BLaER1 treated with 17β-estradiol and CSF1 and Interleukin-3, amounts not matched to agents 10 nM and 100 nM (cell line): ENCODE data around the gene CNOT8.
A peak's percentile ranks its signal among the peaks of the same experiment; 100 is the strongest.
"Not testable (repeated sequence)": the region's sequence is repeated elsewhere in the genome, so short reads cannot be mapped to it uniquely, and the experiment has no call there.

Source experiments
- H3K27ac ChIP-seq, 11 experiments: shearing (Covaris generic); formaldehyde crosslinking; 2 replicates each; pipeline ENCODE4 v1.8.1; 2022
- H3K27me3 ChIP-seq, 11 experiments: shearing (Covaris generic); formaldehyde crosslinking; 2 replicates each; pipeline ENCODE4 v1.8.1; 2022
- H3K36me3 ChIP-seq, 11 experiments: shearing (Covaris generic); formaldehyde crosslinking; 2 replicates each; pipeline ENCODE4 v1.8.1; 2022
- H3K4me1 ChIP-seq, 10 experiments: shearing (Covaris generic); formaldehyde crosslinking; 2 replicates each; pipeline ENCODE4 v1.8.1; 2022
- H3K4me2 ChIP-seq, 11 experiments: shearing (Covaris generic); formaldehyde crosslinking; 2 replicates each; pipeline ENCODE4 v1.8.1; 2022
- H3K4me3 ChIP-seq, 10 experiments: shearing (Covaris generic); formaldehyde crosslinking; 2 replicates each; pipeline ENCODE4 v1.8.1; 2022
- H3K9ac ChIP-seq, 11 experiments: shearing (Covaris generic); formaldehyde crosslinking; 2 replicates each; pipeline ENCODE4 v1.8.1; 2022
- H3K9me3 ChIP-seq, 11 experiments: shearing (Covaris generic); formaldehyde crosslinking; replicated peaks in 1 of 11; 2 replicates each; pipeline ENCODE4 v1.8.1; 2022
- H4K20me1 ChIP-seq, 11 experiments: shearing (Covaris generic); formaldehyde crosslinking; 2 replicates each; pipeline ENCODE4 v1.8.1; 2022
- Cebpa-rat ChIP-seq, 11 experiments: shearing (Covaris generic); IDR thresholded peaks; 2 replicates each; pipeline ENCODE4 v1.8.1; 2022

The CNOT8 gene

DNA sequence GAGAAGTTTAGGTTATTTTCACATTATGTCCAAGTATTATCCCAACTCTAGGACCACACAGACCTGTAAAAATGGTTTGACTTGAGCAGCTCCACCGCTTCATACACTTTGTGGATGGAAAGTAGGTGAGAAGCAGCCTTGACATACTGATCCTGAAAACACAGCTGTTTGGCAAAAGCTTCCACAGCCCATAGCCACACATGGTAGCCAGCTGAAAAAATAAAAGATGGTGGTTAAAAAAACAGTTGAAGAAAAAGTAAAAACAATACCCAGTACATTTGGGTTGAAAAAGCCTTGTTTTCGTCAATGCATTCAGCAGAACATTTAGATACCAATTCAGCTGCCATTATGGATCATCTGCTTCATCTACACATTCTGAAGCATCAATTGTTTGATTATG is 42.8 kb downstream of the CNOT8 start:
- no peak for TF ChIP-seq Cebpa-rat (IDR thresholded peaks at IDR 0.05)
- Histone ChIP-seq H3K9me3 (no peaks in the 10 kb centered on the region), H3K4me1 (no peaks in the 10 kb centered on the region), H4K20me1 (no peaks in the 10 kb centered on the region), H3K27ac (no peak overlapping the region), H3K27me3 (no peaks in the 10 kb centered on the region), H3K9ac (no peak overlapping the region), H3K4me2 (no peak overlapping the region), H3K36me3 (peaks cover 98 to 100% (median 100%) of the 10 kb centered on the region in 11 experiments), H3K4me3 (no peak overlapping the region)

DNA sequence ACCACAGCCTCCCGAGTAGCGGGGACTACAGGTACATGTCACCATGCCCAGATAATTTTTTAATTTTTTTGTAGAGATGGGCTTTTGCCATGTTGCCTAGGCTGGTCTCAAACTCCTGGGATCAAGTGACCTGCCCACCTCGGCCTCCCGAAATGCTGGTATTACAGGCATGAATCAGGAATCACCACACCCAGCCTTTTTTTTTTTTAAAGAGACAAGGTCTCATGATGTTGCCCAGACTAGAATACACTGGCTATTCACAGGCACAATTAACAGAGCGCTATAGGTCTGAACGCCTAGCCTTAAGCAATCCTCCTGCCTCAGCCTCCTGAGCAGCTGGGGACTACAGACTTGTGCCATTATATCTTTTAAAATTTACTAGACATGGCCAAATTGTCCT is 43.5 kb downstream of the CNOT8 start:
- Histone ChIP-seq H3K9ac (no peak overlapping the region), H3K27ac (no peak overlapping the region), H3K27me3 (no peaks in the 10 kb centered on the region), H4K20me1 (no peaks in the 10 kb centered on the region), H3K4me1 (no peaks in the 10 kb centered on the region), H3K9me3 (no peaks in the 10 kb centered on the region), H3K4me2 (no peak overlapping the region), H3K4me3 (no peak overlapping the region), H3K36me3 (peaks cover 98 to 100% (median 100%) of the 10 kb centered on the region in 11 experiments)
- TF ChIP-seq Cebpa-rat (IDR thresholded peaks at IDR 0.05): no peak

DNA sequence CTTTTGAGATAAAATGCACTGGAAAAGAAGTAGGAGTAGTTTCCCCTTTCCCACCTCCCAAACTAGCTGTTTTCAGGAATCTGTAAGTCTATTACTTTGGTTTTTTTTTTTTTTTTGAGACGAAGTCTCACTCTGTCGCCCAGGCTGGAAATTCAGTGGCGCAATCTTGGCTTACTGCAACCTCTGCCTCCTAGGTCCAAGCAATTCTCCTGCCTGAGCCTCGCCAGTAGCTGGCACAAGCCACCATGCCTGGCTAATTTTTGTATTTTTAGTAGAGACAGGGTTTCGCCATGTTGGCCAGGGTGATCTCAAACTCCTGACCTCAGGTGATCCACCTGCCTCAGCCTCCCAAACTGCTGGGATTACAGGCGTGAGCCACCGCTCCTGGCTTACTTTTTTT is 47.2 kb downstream of the CNOT8 start:
- H3K4me2 ChIP-seq, H4K20me1 ChIP-seq, H3K27me3 ChIP-seq, H3K4me3 ChIP-seq, H3K9ac ChIP-seq, H3K27ac ChIP-seq, H3K9me3 ChIP-seq, H3K4me1 ChIP-seq: not testable (repeated sequence)
- H3K36me3 ChIP-seq: peaks cover 97 to 100% (median 100%) of the 10 kb centered on the region in 11 experiments

DNA sequence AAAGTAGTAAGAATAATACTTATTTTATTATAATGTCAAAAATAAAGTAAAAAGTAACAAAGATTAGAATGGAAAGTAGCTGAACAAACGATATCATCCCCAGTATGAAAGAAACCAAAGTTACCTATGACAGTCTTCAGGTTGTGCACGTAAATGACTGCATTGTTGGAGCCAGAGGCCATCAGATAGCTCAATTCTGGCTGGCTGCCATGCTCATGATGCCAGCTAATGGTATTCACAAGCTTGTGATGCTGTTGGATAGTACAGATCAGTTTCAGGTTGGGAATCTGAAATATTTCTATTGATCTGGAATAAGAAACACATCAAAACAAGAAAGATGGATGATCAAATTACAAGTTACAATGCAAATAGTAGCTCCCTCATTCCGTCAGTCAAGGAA is 58.4 kb downstream of the CNOT8 start:
- TF ChIP-seq Cebpa-rat (IDR thresholded peaks at IDR 0.05): no peak
- H3K4me2 ChIP-seq: no peak overlapping the region
- H3K27me3 ChIP-seq: no peaks in the 10 kb centered on the region
- no peaks in the 10 kb centered on the region for H3K4me1 ChIP-seq
- H3K4me3 ChIP-seq: no peak overlapping the region
- H3K36me3 ChIP-seq: peaks cover 85 to 100% (median 95%) of the 10 kb centered on the region in 11 experiments
- no peak overlapping the region for H3K27ac ChIP-seq
- H3K9me3 ChIP-seq: no peaks in the 10 kb centered on the region
- H4K20me1 ChIP-seq: no peaks in the 10 kb centered on the region
- no peak overlapping the region for H3K9ac ChIP-seq

DNA sequence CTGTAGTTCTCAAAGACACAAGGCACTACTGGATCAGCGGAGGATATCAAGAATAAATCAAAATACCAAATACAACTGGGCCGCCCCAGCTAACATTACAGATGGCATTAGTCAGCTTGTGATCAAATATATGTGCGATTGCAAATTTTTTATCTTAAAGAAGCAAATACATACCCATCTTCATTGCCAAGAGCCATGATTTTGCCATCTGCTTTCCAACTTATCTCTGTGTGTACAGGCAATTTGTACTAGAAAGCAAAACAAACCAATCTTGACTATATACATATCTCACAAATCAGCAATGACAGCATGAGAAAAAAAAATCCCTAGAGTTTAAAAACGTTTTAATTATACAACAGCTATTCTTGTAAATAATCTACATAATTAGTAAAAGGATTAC is 59.3 kb downstream of the CNOT8 start:
- no peak overlapping the region for H3K9ac ChIP-seq
- no peak overlapping the region for H3K4me2 ChIP-seq
- H3K27me3 ChIP-seq: no peaks in the 10 kb centered on the region
- peaks cover 82 to 100% (median 95%) of the 10 kb centered on the region in 11 experiments for H3K36me3 ChIP-seq
- no peak for TF ChIP-seq Cebpa-rat (IDR thresholded peaks at IDR 0.05)
- no peaks in the 10 kb centered on the region for H4K20me1 ChIP-seq
- no peak overlapping the region for H3K27ac ChIP-seq
- no peak overlapping the region for H3K4me3 ChIP-seq
- no peaks in the 10 kb centered on the region for H3K4me1 ChIP-seq
- H3K9me3 ChIP-seq: no peaks in the 10 kb centered on the region

DNA sequence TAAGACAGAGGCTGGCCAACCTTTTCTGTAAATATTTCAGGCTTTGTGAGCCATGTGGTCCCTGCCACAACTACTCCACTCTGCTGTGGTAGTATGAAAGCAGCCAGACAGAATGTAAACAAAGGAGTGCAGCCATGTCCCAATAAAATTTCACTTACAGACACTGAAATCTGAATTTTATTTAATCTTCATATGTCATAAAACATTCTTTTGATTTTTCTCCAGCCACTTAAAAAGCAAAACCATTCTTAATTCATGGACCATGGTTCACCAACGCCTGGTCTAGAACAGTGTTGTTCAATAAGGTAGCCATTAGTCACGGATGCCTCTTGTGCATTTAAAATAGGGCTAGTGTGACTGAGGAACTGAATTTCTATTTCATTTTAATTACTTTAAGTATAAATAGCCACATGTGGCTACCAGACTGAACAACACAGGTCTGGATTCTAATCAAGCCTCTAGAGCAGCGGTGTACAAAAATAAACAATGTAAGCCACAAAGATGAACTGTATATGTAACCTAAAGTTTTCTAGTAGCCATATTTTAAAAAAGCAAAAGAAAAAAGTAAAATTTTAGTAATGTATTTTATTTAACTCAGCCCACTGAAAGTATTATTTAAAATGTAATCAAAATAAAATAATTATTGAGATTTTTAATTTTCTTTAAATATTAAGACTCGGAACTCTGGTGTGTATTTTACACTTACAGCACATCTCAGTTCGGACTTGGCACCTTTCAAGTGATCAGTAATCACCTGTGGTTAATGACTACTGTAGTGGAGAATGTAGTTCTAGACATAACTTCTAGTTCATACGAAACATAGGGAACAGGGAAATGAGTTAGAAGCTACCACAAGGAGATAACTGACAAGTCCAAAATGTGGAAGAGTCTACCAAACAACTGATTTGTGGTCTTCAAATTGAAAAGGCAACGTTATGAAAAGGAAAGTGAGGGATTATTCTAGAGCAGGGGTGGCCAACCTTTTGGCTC is 65.3 kb downstream of the CNOT8 start:
- Histone ChIP-seq H3K9me3 (no peaks in the 10 kb centered on the region), H3K27me3 (no peaks in the 10 kb centered on the region), H3K4me3 (no peak overlapping the region), H3K9ac (peak overlapping the region in 1 of 11 experiments; percentile 10; a peak in 1 of 22 replicates), H3K4me1 (no peaks in the 10 kb centered on the region), H3K4me2 (no peak overlapping the region), H4K20me1 (no peaks in the 10 kb centered on the region), H3K36me3 (peaks cover 84 to 100% (median 97%) of the 10 kb centered on the region in 11 experiments), H3K27ac (no peak overlapping the region)
- TF ChIP-seq Cebpa-rat (IDR thresholded peaks at IDR 0.05): no peak
